Spleen (tissue), 11 donors: ENCODE data around the gene RAD9B. TPM values are rescaled to one million over a fixed set of nuclear protein-coding genes. Genes with fewer than 3 reads are reported as not detected.

ENCODE experiments used
- DNase-seq: peaks from one replicate; pipeline ENCODE4 v3.0.0-alpha.2; 2020
- H3K27ac ChIP-seq, 8 donors: fragments of 200-600 bp; sonication (generic) in 7 of 8; 1 replicate in 4 of 8; 2 replicates in 4 of 8; pipeline versions ENCODE4 v1.5.0 to v1.8.0; 2016 to 2021; ENCODE audit warnings: inconsistent platforms in 4 of 8, mild to moderate bottlenecking in 4 of 8, moderate library complexity in 1 of 8
- H3K27me3 ChIP-seq, 7 donors: fragments of 200-600 bp; sonication (generic) in 6 of 7; replicated peaks in 1 of 7; 1 replicate in 4 of 7; 2 replicates in 3 of 7; pipeline versions ENCODE4 v1.5.0 to v1.8.0; 2016 to 2021; ENCODE audit warnings: inconsistent platforms in 3 of 7, mild to moderate bottlenecking in 1 of 7
- H3K36me3 ChIP-seq, 6 donors: fragments of 200-600 bp; sonication (generic) in 5 of 6; 1 replicate in 4 of 6; 2 replicates in 2 of 6; pipeline versions ENCODE4 v1.5.0 to v1.8.0; 2016 to 2021; ENCODE audit warnings: inconsistent platforms in 2 of 6
- H3K4me1 ChIP-seq, 6 donors: fragments of 200-600 bp; sonication (generic) in 5 of 6; 1 replicate in 3 of 6; 2 replicates in 3 of 6; pipeline versions ENCODE4 v1.5.0 to v1.8.0; 2016 to 2021; ENCODE audit warnings: inconsistent platforms in 3 of 6
- H3K4me3 ChIP-seq, 8 donors: fragments of 200-600 bp; sonication (generic) in 7 of 8; 1 replicate in 4 of 8; 2 replicates in 4 of 8; pipeline versions ENCODE4 v1.5.0 to v1.8.0; 2016 to 2021; ENCODE audit warnings: inconsistent platforms in 4 of 8, mild to moderate bottlenecking in 4 of 8, moderate library complexity in 2 of 8
- H3K9me3 ChIP-seq, 8 donors: fragments of 200-600 bp; sonication (generic) in 7 of 8; 1 replicate in 4 of 8; 2 replicates in 4 of 8; pipeline versions ENCODE4 v1.5.0 to v1.8.0; 2016 to 2021; ENCODE audit warnings: inconsistent platforms in 4 of 8
- CTCF ChIP-seq, 11 experiments: fragments of 200-600 bp in 7 of 11; fragments of 450-650 bp in 4 of 11; sonication (generic) in 4 of 11; IDR thresholded peaks in 8 of 11; conservative IDR thresholded peaks in 3 of 11; 1 replicate in 7 of 11; 2 replicates in 4 of 11; pipeline versions ENCODE4 v1.4.0 to v1.8.0; 2016 to 2021; ENCODE audit warnings: antibody characterized with exemption in 11 of 11, inconsistent platforms in 4 of 11, mild to moderate bottlenecking in 1 of 11
- POLR2A ChIP-seq, 3 donors: fragments of 450-650 bp; IDR thresholded peaks; one replicate each; pipeline ENCODE4 v1.5.1; 2017; ENCODE audit warnings: antibody characterized with exemption in 3 of 3, mild to moderate bottlenecking in 1 of 3
- POLR2AphosphoS5 ChIP-seq, 3 donors: sonication (generic); formaldehyde crosslinking; IDR thresholded peaks; one replicate each; pipeline ENCODE4 v1.5.1; 2017; ENCODE audit warnings: antibody characterized with exemption in 3 of 3
- WGBS, 5 donors: extraction: QIAGEN DNeasy Blood & Tissue Kit in 3 of 5; methylation state at CpG; one replicate each; pipeline versions ENCODE4 v1.1.5 to v1.1.7; 2013 to 2018; 5-methylcytosine and 5-hydroxymethylcytosine counted together
- intact Hi-C: fragments of 100-400 bp; cut with DNase I; formaldehyde crosslinking; loops from one replicate; pipeline ENCODE4 v1.15.0; 2023; ENCODE audit warnings: low total_unique reads
- polyA plus RNA-seq, 3 donors: library from polyadenylated mRNA; stranded (reverse); fragments of 200-250 nt; gene quantifications; one replicate each; pipeline ENCODE4 v1.2.1, GENCODE V29; 2013
- total RNA-seq, 7 donors: library from RNA; depleted of rRNA in 3 of 7; stranded (reverse); fragments of >200 nt in 3 of 7; fragmentation: NEBNext Ultra II Directional in 4 of 7; extraction: Animal tissue kit (Norgen Biotek cat#: 25700) in 4 of 7; gene quantifications; one replicate each; pipeline versions ENCODE4 v1.1.0 to v1.2.1, GENCODE V29; 2016 to 2021
- donor health status: healthy with polysubstance abuse.
- donor health status: DM: no; HTN: no; CAD: no; lungs with moderate emphysema.
- donor health status: DM: no; HTN: no; CAD: no.
- donor health status: Bipolar disorder and iron deficiency.
- donor health status: healthy.
- donor health status: DM: no; HTN: no; CAD: no.
- donor health status: DM: yes; HTN: yes; CAD: no.

RAD9B gene
- total and polyA plus RNA-seq, 10 donors = 0.35 to 2.2 (median 1.2) TPM

- H3K4me1 ChIP-seq = no peaks in the 10 kb centered on the region
- intact Hi-C loops = no loop called here
- no peaks in the 10 kb centered on the region for H3K9me3 ChIP-seq
- TF ChIP-seq POLR2A (IDR thresholded peaks at IDR 0.05) (no peak), POLR2AphosphoS5 (IDR thresholded peaks at IDR 0.05) (no peak), CTCF (IDR thresholded peaks at IDR 0.05 in 8 of 11, conservative IDR thresholded peaks at IDR 0.05 in 3 of 11) (no peak)
- no peak for DNase-seq
- peaks cover 0 to 98% (median 44%) of the 10 kb centered on the region in 6 donors for H3K36me3 ChIP-seq
- H3K27me3 ChIP-seq = no peaks in the 10 kb centered on the region
- no peak overlapping the region for H3K27ac ChIP-seq
- H3K4me3 ChIP-seq = no peak overlapping the region
- WGBS, 5 donors = 71 to 86% (median 83%) methylated on average over 6 of the region's 6 CpGs
Observed at GRCh38 chr12:110533607-110534006, 31.5 kb downstream of the RAD9B start.

- WGBS, 5 donors = 91 to 96% (median 93%) methylated on average over 6 of the region's 6 CpGs
- TF ChIP-seq POLR2A (IDR thresholded peaks at IDR 0.05) (no peak), CTCF (IDR thresholded peaks at IDR 0.05 in 8 of 11, conservative IDR thresholded peaks at IDR 0.05 in 3 of 11) (no peak), POLR2AphosphoS5 (IDR thresholded peaks at IDR 0.05) (no peak)
Observed at GRCh38 chr12:110534811-110535210, 32.7 kb downstream of the RAD9B start.

GRCh38 chr12:110536834-110537604 is 34.9 kb downstream of the RAD9B start:
- Histone ChIP-seq H3K9me3 (no peaks in the 10 kb centered on the region), H3K4me1 (peaks cover 0 to 8% (median 0%) of the 10 kb centered on the region in 6 donors), H3K4me3 (no peak overlapping the region), H3K36me3 (peaks cover 0 to 99% (median 49%) of the 10 kb centered on the region in 6 donors), H3K27me3 (no peaks in the 10 kb centered on the region), H3K27ac (no peak overlapping the region)
- intact Hi-C loops = no loop called here
- TF ChIP-seq CTCF (IDR thresholded peaks at IDR 0.05 in 8 of 11, conservative IDR thresholded peaks at IDR 0.05 in 3 of 11) (no peak), POLR2AphosphoS5 (IDR thresholded peaks at IDR 0.05) (no peak), POLR2A (IDR thresholded peaks at IDR 0.05) (no peak)
- WGBS, 5 donors = 85 to 92% (median 91%) methylated on average over 4 of the region's 4 CpGs
- DNase-seq = no peak

More at GRCh38 chr12:110534811-110535210, 32.7 kb downstream of the RAD9B start:
- no peak overlapping the region for H3K27ac ChIP-seq
- peaks cover 0 to 100% (median 53%) of the 10 kb centered on the region in 6 donors for H3K36me3 ChIP-seq
- no peak overlapping the region for H3K4me3 ChIP-seq
- intact Hi-C loops = no loop called here
- H3K27me3 ChIP-seq = no peaks in the 10 kb centered on the region
- H3K4me1 ChIP-seq = peaks cover 0 to 5% (median 0%) of the 10 kb centered on the region in 6 donors
- no peaks in the 10 kb centered on the region for H3K9me3 ChIP-seq
- DNase-seq = no peak

- H3K27me3 ChIP-seq = no peaks in the 10 kb centered on the region
- DNase-seq = no peak
- intact Hi-C loops = no loop called here
- no peak overlapping the region for H3K4me3 ChIP-seq
- no peak overlapping the region for H3K27ac ChIP-seq
- TF ChIP-seq POLR2A (IDR thresholded peaks at IDR 0.05) (no peak), CTCF (IDR thresholded peaks at IDR 0.05 in 8 of 11, conservative IDR thresholded peaks at IDR 0.05 in 3 of 11) (no peak), POLR2AphosphoS5 (IDR thresholded peaks at IDR 0.05) (peak in 1 of 3 donors; percentile 35)
- H3K9me3 ChIP-seq = no peaks in the 10 kb centered on the region
- H3K36me3 ChIP-seq = peaks cover 0 to 99% (median 47%) of the 10 kb centered on the region in 6 donors
- 77 to 94% (median 80%) methylated on average over 9 of the region's 9 CpGs for WGBS, 5 donors
- H3K4me1 ChIP-seq = peaks cover 0 to 16% (median 3%) of the 10 kb centered on the region in 6 donors
Observed at GRCh38 chr12:110537605-110538409, 35.7 kb downstream of the RAD9B start.
